Sigmoid colon (tissue), 7 donors: ENCODE measurements around the gene GJB4. TPM values are rescaled to one million over a fixed set of nuclear protein-coding genes. Genes with fewer than 3 reads are reported as not detected.

Experiments
- DNase-seq: peaks from one replicate; pipeline ENCODE4 v3.0.0-alpha.2; 2019
- H3K27ac ChIP-seq, 4 donors: fragments of 200-600 bp; sonication (generic); one replicate each; pipeline ENCODE4 v1.5.1; 2016 to 2019; ENCODE audit warnings: mild to moderate bottlenecking in 1 of 4
- H3K27me3 ChIP-seq, 3 donors: fragments of 200-600 bp; sonication (generic); one replicate each; pipeline ENCODE4 v1.5.1; 2019; ENCODE audit warnings: mild to moderate bottlenecking in 1 of 3
- H3K36me3 ChIP-seq, 4 donors: fragments of 200-600 bp; sonication (generic); one replicate each; pipeline ENCODE4 v1.5.1; 2016 to 2019
- H3K4me1 ChIP-seq, 4 donors: fragments of 200-600 bp; sonication (generic); one replicate each; pipeline ENCODE4 v1.5.1; 2017 to 2019
- H3K4me3 ChIP-seq, 4 donors: fragments of 200-600 bp; sonication (generic); one replicate each; pipeline ENCODE4 v1.5.1; 2017 to 2019; ENCODE audit warnings: mild to moderate bottlenecking in 2 of 4, moderate library complexity in 1 of 4
- H3K9me3 ChIP-seq, 4 donors: fragments of 200-600 bp in 3 of 4; sonication (generic) in 3 of 4; one replicate each; pipeline versions ENCODE4 v1.5.1 to v1.6.1; 2013 to 2019
- EP300 ChIP-seq, 4 donors: sonication (generic); formaldehyde crosslinking; IDR thresholded peaks; one replicate each; pipeline ENCODE4 v1.6.1; 2017; ENCODE audit warnings: antibody characterized with exemption in 4 of 4
- POLR2A ChIP-seq, 2 donors: fragments of 450-650 bp; IDR thresholded peaks; one replicate each; pipeline ENCODE4 v1.6.1; 2016; ENCODE audit warnings: antibody characterized with exemption in 2 of 2, mild to moderate bottlenecking in 2 of 2, moderate library complexity in 2 of 2
- POLR2AphosphoS5 ChIP-seq, 4 donors: sonication (generic); formaldehyde crosslinking; IDR thresholded peaks; one replicate each; pipeline ENCODE4 v1.6.1; 2017; ENCODE audit warnings: antibody characterized with exemption in 4 of 4
- WGBS, 2 donors: extraction: QIAGEN DNeasy Blood & Tissue Kit; methylation state at CpG; one replicate each; pipeline ENCODE4 v1.1.7; 2013; 5-methylcytosine and 5-hydroxymethylcytosine counted together
- intact Hi-C: fragments of 100-400 bp; cut with DNase I; formaldehyde crosslinking; loops from one replicate; pipeline ENCODE4 v1.15.1; 2023
- polyA plus RNA-seq, 3 donors: library from polyadenylated mRNA; stranded (reverse); fragments of 200-250 nt; gene quantifications; one replicate each; pipeline ENCODE4 v1.2.3, GENCODE V29; 2013
- total RNA-seq, 4 donors: library from RNA; depleted of rRNA; stranded (reverse); fragments of >200 nt; gene quantifications; one replicate each; pipeline ENCODE4 v1.1.0, GENCODE V29; 2016
- TF ChIP-seq, protein P1 (sequence below), 4 experiments: fragments of 450-650 bp in 3 of 4; fragments of 200-600 bp in 1 of 4; IDR thresholded peaks; one replicate each; pipeline ENCODE4 v1.5.1; 2016 to 2019; ENCODE audit warnings: antibody characterized with exemption in 4 of 4, mild to moderate bottlenecking in 3 of 4, moderate library complexity in 2 of 4
- donor health status: healthy with polysubstance abuse.
- donor health status: Bipolar disorder and iron deficiency.
- donor health status: healthy.

GJB4 gene
- total and polyA plus RNA-seq, 7 donors, result 0.39 TPM; not detected in 6

DNA sequence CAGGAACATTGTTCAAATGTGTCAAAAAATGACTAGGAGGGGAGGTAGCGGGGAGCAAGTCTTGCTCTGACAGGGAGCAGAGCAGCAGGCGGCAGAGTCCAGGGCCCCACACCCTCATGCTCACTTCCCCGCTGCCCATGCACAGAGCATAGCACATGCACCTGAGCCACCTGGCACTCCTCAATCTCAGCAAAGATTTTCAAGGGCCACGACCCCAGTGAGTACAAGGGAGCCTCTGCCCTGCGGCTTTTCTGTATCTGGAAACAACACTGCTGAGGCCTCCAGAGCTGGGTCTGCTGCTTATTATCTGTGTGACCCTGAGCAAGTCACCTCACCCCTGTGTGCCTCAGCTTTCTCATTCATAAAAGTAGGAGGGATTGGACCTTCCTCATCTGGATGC is 20.4 kb downstream of the GJB4 start:
- Histone ChIP-seq H3K4me3 (no peak overlapping the region), H3K9me3 (no peaks in the 10 kb centered on the region), H3K36me3 (no peaks in the 10 kb centered on the region), H3K27ac (no peak overlapping the region), H3K4me1 (peaks cover 0 to 14% (median 12%) of the 10 kb centered on the region in 4 donors), H3K27me3 (peaks cover 26 to 62% (median 37%) of the 10 kb centered on the region in 3 donors)
- intact Hi-C loops, result no loop called here
- 85 to 88% methylated on average over 5 of the region's 5 CpGs for WGBS, 2 donors
- TF ChIP-seq POLR2AphosphoS5 (IDR thresholded peaks at IDR 0.05) (no peak), EP300 (IDR thresholded peaks at IDR 0.05) (no peak), POLR2A (IDR thresholded peaks at IDR 0.05) (no peak)
- TF ChIP-seq, protein P1, sequence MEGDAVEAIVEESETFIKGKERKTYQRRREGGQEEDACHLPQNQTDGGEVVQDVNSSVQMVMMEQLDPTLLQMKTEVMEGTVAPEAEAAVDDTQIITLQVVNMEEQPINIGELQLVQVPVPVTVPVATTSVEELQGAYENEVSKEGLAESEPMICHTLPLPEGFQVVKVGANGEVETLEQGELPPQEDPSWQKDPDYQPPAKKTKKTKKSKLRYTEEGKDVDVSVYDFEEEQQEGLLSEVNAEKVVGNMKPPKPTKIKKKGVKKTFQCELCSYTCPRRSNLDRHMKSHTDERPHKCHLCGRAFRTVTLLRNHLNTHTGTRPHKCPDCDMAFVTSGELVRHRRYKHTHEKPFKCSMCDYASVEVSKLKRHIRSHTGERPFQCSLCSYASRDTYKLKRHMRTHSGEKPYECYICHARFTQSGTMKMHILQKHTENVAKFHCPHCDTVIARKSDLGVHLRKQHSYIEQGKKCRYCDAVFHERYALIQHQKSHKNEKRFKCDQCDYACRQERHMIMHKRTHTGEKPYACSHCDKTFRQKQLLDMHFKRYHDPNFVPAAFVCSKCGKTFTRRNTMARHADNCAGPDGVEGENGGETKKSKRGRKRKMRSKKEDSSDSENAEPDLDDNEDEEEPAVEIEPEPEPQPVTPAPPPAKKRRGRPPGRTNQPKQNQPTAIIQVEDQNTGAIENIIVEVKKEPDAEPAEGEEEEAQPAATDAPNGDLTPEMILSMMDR (IDR thresholded peaks at IDR 0.05), result no peak
- peak; percentile 12 for DNase-seq

DNA sequence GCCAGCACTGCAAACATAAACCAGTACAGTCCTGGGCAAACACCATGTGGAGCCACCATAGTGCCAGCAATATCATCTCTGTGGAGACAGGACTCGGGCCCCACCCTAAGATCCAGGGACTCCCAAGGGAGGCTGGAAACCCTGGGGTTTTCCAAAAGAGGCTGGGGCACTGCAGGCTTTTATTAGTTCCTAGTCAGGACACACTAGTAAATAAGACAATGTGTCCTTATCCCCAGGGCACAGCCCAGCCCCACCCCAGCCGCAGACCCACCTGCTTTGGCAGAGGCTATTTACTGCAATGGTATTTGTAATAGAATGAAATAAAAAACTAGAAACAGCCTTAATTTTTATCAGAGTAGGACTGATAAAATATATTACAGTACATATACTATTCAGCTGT is 21.0 kb downstream of the GJB4 start:
- Histone ChIP-seq H3K4me1 (peaks cover 0 to 14% (median 12%) of the 10 kb centered on the region in 4 donors), H3K27ac (no peak overlapping the region), H3K27me3 (peaks cover 26 to 64% (median 37%) of the 10 kb centered on the region in 3 donors), H3K36me3 (no peaks in the 10 kb centered on the region), H3K9me3 (no peaks in the 10 kb centered on the region), H3K4me3 (no peak overlapping the region)
- DNase-seq, result peak; percentile 48
- WGBS, 2 donors, result 35 to 66% methylated on average over 2 of the region's 2 CpGs
- TF ChIP-seq POLR2A (IDR thresholded peaks at IDR 0.05) (no peak), POLR2AphosphoS5 (IDR thresholded peaks at IDR 0.05) (no peak), EP300 (IDR thresholded peaks at IDR 0.05) (no peak)
- TF ChIP-seq, protein P1 (IDR thresholded peaks at IDR 0.05), result no peak
- intact Hi-C loops, result no loop called here

DNA sequence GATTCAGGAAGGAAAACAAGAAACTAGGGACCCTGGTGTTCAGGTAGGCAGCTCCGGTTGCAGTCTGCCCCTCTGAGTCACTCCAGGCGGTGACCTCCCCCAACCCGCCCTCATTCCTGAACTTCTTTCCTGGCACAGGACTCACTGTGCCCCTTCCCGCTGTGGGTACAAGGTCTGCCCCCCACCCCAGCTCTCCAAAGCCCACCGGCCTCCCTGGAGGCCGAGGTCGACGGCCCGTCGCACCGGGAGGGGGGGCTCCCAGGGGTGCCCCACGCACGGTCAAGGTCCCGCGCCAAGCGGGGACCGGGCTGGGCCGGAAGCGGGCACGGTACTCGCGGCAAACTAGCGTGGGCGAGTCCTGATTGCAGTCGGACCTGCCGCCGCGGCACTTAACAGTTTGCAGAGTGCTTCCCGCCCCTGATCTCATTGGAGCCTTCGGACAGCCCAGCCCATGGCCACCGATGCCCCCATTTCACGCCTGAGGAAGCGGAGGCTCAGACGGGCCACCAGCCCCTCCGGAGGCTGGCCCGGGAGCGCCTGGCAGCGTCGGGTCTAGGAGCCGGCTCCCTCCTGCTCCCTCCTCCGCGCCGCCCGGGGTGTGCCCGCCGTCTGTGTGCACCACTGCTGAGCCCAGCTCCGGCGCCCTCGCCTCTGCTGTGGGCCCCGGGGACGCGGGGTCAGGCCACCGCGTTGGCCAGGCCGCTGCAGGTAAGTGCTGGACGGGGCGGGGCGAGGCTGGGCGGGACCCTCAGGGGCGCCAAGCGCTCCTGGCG is 21.7 kb downstream of the GJB4 start, which contains the start of gene GJB3:
GJB3 (plus strand) TSS at position 144 of the 773 bp plus-strand sequence. CDS start 3,549 bp downstream, outside the sequence.
- intact Hi-C loops, result no loop called here
- 1 to 3% methylated on average over 62 of the region's 62 CpGs for WGBS, 2 donors
- no peak for TF ChIP-seq EP300 (IDR thresholded peaks at IDR 0.05)
- no peak for TF ChIP-seq POLR2AphosphoS5 (IDR thresholded peaks at IDR 0.05)
- TF ChIP-seq, protein P1 (IDR thresholded peaks at IDR 0.05), result no peak
- no peak for TF ChIP-seq POLR2A (IDR thresholded peaks at IDR 0.05)
- peak within 1 kb of the TSS in 3 of 4 donors; percentile 24 to 35 (median 27) for H3K4me3 ChIP-seq
- DNase-seq, result peak; percentile 50
- no peaks in the 10 kb centered on the region for H3K36me3 ChIP-seq
- no peaks in the 10 kb centered on the region for H3K9me3 ChIP-seq
- H3K27me3 ChIP-seq, result peaks cover 26 to 64% (median 37%) of the 10 kb centered on the region in 3 donors
- H3K27ac ChIP-seq, result no peak within 1 kb of the TSS
- H3K4me1 ChIP-seq, result peaks cover 0 to 14% (median 12%) of the 10 kb centered on the region in 4 donors

DNA sequence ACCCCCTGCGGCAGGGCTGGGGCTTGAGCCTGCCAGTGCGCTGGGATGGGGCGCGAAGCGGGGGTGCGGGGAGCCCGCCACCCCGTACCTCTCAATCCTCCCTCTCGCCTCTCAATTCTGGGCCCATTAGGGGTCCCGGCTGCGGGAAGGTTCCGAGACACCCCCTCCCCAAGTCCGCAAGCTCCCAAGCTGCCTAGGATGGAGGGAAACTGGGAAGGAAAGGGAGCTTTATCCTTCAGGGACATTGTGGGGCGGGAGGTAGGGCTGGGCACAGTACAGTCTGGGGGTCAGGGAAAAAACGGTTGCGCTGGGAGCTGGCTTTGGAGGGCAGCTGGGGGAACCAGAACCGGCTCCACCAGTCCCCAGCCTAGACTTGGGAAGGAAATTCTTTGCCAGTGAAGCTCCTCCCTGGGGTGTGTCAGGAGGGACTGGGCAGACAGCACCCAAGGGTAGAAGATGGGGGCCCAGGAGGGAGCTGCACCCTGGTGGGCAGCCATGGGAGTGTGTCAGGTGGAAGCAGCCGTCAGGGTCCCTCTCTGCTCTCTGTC is 22.4 kb downstream of the GJB4 start:
- intact Hi-C loops, result no loop called here
- WGBS, 2 donors, result 3 to 8% methylated on average over 18 of the region's 18 CpGs
- Histone ChIP-seq H3K27ac (no peak overlapping the region), H3K9me3 (no peaks in the 10 kb centered on the region), H3K27me3 (peaks cover 26 to 60% (median 37%) of the 10 kb centered on the region in 3 donors), H3K36me3 (no peaks in the 10 kb centered on the region), H3K4me1 (peaks cover 0 to 14% (median 12%) of the 10 kb centered on the region in 4 donors), H3K4me3 (peak overlapping the region in 3 of 4 donors; percentile 24 to 35 (median 27))
- peak; percentile 40 for DNase-seq
- TF ChIP-seq POLR2AphosphoS5 (IDR thresholded peaks at IDR 0.05), result no peak
- no peak for TF ChIP-seq EP300 (IDR thresholded peaks at IDR 0.05)
- TF ChIP-seq, protein P1 (IDR thresholded peaks at IDR 0.05), result no peak
- peak in 1 of 2 donors; percentile 42 for TF ChIP-seq POLR2A (IDR thresholded peaks at IDR 0.05)
